Dermis blood vessel endothelial cell (primary cell): ENCODE measurements around the gene OR10H2. TPM values are rescaled to one million over a fixed set of nuclear protein-coding genes. Genes with fewer than 3 reads are reported as not detected.
"Not testable (repeated sequence)": the region's sequence is repeated elsewhere in the genome, so short reads cannot be mapped to it uniquely, and the experiment has no call there.

ENCODE experiments used
- DNase-seq: peaks from one replicate; pipeline ENCODE4 v3.0.0; 2010
- total RNA-seq: library from RNA; depleted of rRNA; stranded (reverse); fragments of >200 nt; gene quantifications from 2 replicates; pipeline ENCODE4 v1.2.3, GENCODE V29; 2014

OR10H2 gene
- not detected in 2 replicates for total RNA-seq

- DNase-seq = no peak
Observed at GRCh38 chr19:15727724-15728123, at the start of gene OR10H2. OR10H2 (plus strand) TSS chr19:15728024; CDS start chr19:15728044, 20 bp downstream.

DNA sequence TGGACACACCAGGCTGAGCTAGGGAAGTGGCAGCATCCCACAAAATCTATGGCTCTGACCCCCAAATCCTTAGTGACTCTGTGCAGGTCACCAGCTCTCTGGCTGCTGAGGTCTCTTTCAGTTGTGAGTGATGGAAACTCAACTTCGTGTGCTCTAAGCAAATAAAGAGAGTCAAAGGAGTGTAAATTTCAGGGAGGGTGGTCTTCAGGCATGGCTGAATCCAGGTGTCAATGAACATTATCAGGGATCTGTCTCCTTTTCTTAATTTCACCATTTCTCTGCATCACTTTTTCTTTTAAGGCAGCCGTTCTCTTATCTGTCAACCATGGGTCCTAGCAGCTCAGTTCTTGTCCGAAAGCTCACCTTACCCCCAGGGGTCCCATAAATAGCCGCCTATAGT is 48.7 kb upstream of the OR10H2 start:
- no peak for DNase-seq

- DNase-seq = not testable (repeated sequence)
Observed at GRCh38 chr19:15679865-15680264, 48.0 kb upstream of the OR10H2 start.

GRCh38 chr19:15680478-15681322 is 47.1 kb upstream of the OR10H2 start:
- no peak for DNase-seq

DNA sequence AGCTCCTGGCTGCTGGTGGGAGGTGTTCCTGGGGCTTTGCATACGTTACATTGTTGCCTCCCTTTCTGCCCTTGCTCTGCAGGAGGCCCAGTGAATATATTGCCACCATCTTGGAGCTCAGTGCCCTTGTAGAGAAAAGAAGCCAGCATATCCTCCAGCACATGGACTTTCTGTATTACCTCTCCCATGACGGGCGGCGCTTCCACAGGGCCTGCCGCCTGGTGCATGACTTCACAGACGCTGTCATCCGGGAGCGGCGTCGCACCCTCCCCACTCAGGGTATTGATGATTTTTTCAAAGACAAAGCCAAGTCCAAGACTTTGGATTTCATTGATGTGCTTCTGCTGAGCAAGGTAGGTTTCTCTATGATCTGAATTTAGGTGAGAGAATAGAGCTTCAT is 44.4 kb upstream of the OR10H2 start:
- no peak for DNase-seq

DNA sequence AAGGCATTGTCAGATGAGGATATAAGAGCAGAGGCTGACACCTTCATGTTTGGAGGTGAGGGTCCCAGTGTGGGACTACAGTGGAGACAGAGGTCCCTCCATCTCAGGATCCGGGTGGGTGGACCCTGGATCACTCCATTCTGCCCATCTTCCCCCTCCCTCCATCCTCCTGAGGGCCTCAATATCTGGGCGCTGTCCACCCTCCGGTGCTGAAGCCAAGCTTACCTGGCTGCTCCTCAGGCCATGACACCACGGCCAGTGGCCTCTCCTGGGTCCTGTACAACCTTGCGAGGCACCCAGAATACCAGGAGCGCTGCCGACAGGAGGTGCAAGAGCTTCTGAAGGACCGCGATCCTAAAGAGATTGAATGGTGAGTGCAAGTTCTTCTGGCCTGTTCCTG is 43.0 kb upstream of the OR10H2 start:
- no peak for DNase-seq

- no peak for DNase-seq
Observed at GRCh38 chr19:15696654-15697194, 31.1 kb upstream of the OR10H2 start.

GRCh38 chr19:15701757-15702533 is 25.9 kb upstream of the OR10H2 start:
- peak; percentile 1 for DNase-seq

GRCh38 chr19:15702534-15702930 is 25.3 kb upstream of the OR10H2 start:
- peak; percentile 90 for DNase-seq

- DNase-seq = no peak
Observed at GRCh38 chr19:15714638-15715037, 13.2 kb upstream of the OR10H2 start.

GRCh38 chr19:15715642-15716041 is 12.2 kb upstream of the OR10H2 start:
- DNase-seq = no peak

- no peak for DNase-seq
Observed at GRCh38 chr19:15717809-15718208, 10.0 kb upstream of the OR10H2 start.

GRCh38 chr19:15721268-15721667 is 6.6 kb upstream of the OR10H2 start:
- DNase-seq = no peak

DNA sequence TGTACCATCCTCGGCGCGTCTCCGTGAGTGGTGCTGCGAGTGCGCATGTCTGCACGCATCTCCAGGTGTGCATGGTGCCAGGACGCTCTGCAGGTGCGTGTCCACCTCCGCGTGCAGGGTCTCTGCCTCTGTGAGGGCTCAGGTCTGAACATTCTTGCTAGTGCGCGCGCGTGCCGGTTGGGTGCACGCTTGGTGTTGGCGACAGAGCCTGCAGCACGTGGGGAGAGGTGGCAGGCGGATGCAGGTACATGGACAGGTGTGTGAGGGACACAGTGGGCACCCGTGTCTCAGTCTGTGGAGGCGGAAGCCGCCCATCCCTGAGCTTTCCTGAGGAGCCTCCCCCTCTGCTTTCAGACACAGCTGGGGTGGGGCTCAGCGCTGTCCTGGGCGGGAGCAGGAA is 4.9 kb upstream of the OR10H2 start:
- DNase-seq = no peak

GRCh38 chr19:15730538-15730937 is 2.7 kb downstream of the OR10H2 start:
- DNase-seq = no peak

- no peak for DNase-seq
Observed at GRCh38 chr19:15732388-15732787, 4.6 kb downstream of the OR10H2 start.

- no peak for DNase-seq
Observed at GRCh38 chr19:15733895-15734294, 6.1 kb downstream of the OR10H2 start.

DNA sequence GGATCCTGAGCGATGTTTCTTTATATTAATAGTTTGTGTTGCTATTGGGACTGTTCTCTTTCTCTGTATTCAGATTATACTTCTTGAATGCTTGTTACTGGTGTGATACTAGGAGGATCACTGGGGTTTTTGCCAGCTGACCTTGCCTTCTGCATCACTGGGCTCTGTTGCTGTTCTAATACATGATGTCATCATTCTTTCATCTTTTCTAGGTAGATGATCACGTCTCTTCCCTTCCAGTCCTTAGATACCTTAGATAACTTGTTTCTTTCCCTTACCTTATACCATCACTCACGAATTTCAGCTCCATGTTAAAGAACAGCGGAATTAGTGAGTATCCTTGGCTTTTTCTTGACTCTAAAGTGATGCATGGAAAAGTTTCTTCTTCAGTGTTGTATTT is 9.9 kb downstream of the OR10H2 start, which contains the start of gene OR10H3:
TSS of gene OR10H3 (plus strand) at position 264 of the 400 bp plus-strand sequence. CDS start 3,408 bp downstream, outside the sequence.
- DNase-seq = no peak

DNA sequence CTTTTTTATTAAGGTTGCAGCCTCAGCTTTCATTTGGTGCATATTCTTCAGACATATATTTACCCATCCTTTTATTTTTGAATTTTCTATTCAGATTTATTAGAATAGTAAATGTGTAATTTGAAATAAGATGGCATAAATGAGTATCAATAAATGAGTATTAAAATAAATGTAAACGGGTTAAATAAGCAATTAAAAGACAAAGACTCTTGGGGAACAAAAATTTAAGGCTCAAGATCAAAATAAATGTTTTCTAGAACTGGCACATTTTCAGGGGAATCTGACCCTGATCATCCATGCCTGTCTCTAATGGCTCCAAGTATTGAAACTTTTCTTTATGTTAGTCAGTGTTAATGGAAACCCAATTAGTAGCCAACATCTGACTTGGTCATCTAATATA is 13.0 kb downstream of the OR10H2 start:
- DNase-seq = no peak

GRCh38 chr19:15748239-15748638 is 20.4 kb downstream of the OR10H2 start:
- DNase-seq = no peak

DNA sequence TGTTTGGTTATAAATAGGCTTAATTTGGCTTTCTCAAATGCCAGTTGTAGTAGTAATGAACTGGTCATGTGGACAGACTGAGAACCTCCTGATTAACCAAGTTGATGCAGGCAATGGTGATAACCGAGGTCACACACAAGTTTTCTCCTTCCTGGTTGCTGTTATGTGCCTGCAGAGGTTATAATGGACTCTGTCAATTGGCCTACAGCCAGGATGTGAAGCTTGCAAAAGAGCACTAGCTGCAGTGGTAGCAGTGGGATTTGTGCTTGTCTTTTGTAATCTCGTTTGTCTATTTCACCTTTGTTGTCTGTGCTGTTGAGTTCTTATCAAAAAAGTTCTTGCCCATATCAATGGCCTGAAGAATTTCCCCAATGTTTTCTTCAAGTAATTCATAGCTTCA is 30.6 kb downstream of the OR10H2 start:
- DNase-seq = no peak

DNA sequence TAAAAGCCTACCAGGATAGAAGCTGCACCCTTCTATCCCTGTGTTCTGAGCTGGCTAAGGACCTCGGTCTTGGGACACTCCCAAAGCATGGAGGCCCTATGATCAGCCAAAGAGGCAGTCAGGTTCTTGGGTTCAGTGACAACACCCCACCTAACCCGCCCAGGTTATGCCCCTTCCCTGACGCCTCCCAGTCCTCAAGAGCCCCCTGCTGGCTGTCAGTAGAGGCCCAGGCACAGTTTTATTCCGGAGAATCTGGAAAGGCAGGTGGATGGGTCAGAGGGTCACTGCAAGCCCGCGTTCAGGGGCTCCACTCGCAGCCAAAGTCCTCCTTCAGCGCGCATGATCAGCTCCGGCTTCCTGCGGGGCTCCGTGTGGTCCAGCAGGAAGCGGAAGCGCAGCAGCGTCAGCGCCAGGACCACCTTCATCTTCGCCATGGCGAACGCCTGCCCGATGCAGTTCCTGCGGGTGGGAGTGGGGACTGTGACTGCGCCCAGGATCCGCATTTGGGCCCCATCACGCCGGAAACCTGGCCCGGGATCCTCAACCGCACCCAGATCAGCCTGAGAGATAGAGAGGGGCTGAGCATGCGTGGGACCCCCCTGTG is 32.2 kb downstream of the OR10H2 start:
- DNase-seq = peak; percentile 2

- DNase-seq = no peak
Observed at GRCh38 chr19:15769586-15769985, 41.8 kb downstream of the OR10H2 start.
